GM23338 (cell line): ENCODE data around the gene ITGA3.

Source experiments
- CTCF ChIP-seq, 2 experiments: fragments of 200-600 bp in 1 of 2; sonication (generic) in 1 of 2; conservative IDR thresholded peaks; 2 replicates each; pipeline versions ENCODE4 v1.5.1 to v1.6.1; 2016 to 2017; ENCODE audit warnings: antibody characterized with exemption in 2 of 2, low read depth in 2 of 2, mild to moderate bottlenecking in 2 of 2, moderate library complexity in 1 of 2
- EZH2 ChIP-seq: fragments of 200-600 bp; sonication (generic); IDR thresholded peaks from one replicate; pipeline ENCODE4 v1.8.0; 2017; ENCODE audit warnings: antibody characterized with exemption, mild to moderate bottlenecking, low read depth; ENCODE audit not compliant: unreplicated experiment
- POLR2AphosphoS5 ChIP-seq: IDR thresholded peaks from 2 replicates; pipeline ENCODE4 v1.6.1; 2016; ENCODE audit warnings: antibody characterized with exemption, low read depth
- ZNF462 ChIP-seq: fragments of 250-450 bp; sonication (Bioruptor Pico); IDR thresholded peaks from 2 replicates; pipeline ENCODE4 v1.5.0; 2020; ENCODE audit warnings: mild to moderate bottlenecking, moderate library complexity

- TF ChIP-seq POLR2AphosphoS5 (no peak), EZH2 (no peak), CTCF (conservative IDR thresholded peaks at IDR 0.05; ENCODE audit: low read depth in 2 of 2) (no peak), ZNF462 (no peak)
These were observed 45.0 kb downstream of the ITGA3 start for GRCh38 chr17:50100921-50101345.
